Limb (tissue), 2 donors: ENCODE results near the gene OSBPL2.

Experiments
- DNase-seq, 2 donors: peaks; one replicate each; pipeline ENCODE4 v3.0.0-alpha.2; 2016; ENCODE audit errors: extremely low spot score in 2 of 2

OSBPL2 gene

DNA sequence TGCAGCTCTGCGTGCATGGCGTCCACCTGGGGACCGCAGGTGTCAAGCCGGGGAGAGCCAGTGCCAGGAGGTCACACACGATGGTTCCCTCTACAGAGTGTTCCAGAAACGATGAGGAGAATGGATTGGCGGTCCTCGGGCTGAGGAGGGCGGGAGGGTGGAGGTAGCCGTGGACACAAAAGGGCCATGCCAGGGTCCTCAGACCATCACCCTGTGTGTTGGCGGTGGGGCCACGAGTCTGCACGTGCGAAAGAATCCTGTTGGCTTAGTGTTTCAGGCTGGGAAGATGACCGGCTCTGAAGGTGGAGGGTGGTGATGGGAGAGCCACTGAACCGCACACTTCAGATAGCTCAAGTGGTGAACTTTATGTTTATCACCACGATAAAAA is 31.9 kb upstream of the OSBPL2 start:
- no peak for DNase-seq

DNA sequence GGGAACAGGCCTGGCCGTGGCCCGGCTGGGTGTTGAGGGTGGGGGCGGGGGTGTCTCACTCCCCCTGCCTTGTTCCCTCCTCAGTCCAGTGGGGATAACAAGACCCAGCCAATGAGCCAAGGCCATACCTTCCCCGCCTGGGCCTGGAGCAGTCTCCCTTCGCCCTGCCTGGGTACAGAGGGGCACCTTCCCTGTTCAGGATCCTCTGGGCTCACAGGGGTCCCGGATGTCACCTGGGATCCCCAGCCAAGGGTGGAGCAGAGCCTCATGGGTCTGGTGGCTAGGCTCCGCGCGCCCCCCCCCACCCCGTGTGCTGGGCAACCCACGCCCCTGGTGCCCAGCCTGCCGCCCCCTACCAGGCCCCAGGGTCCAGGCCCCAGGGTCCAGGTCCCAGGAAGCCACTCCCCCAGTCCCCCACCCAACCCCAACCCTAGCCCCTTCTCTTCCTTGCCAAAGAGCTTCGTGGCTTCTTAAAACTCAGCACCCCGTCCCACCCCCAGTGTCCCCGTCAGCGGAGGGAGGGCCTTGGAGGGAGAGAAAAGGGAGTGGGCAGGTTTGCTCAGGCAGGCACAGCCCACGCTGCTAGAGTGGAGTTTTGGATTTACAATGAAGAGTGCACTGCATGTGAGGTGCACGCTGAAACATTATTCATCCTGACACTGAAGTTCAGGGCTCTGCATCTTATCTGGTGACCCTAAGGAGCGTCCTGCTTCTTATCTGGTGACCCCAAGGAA is 30.1 kb upstream of the OSBPL2 start:
- no peak for DNase-seq

DNA sequence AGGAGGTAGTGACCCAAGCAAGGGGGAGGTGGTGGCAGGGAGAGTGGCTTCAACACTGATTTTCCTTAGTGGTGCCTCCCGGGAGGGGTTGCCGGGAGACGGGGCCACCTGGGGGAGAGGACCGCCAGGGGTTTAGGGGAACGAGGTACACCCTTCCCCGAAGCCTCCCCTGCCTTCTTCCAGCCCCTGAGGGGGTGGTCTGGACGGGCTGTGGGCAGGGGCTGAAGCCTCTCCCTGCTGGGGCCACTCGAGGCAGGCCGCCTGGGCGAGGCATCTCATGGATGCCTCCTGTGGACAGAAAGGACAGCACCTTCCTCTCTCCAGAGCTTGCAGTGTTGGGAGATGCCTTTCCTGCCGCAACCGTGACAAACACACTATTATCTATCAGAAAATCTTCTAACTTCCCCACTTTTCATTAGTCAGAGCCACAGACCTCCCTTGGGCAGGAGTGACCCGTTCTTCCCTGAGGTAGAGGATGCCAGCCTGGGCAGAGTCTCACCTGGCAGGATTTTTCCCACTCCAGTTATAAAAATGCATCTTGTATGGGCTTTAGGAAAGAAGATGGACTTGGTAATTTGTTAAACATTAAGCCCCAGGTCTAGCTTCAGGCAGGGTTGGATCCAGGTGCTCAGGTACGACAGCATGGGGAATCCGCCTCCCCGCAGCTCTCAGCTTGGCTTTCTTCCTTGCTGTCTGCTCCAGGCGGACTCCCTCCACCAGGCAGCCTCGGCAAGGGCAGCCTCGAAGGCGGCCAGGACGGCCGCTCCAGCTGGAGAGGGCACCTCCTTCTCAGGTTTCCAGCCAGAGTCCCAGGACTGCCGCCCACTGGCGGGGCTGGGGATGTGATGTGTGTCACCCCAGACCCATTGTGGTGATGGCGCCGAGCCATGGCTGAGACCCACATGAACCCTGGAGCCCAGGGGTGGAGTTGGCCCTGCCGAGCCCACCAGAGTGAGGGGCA is 29.2 kb upstream of the OSBPL2 start:
- DNase-seq = no peak

DNA sequence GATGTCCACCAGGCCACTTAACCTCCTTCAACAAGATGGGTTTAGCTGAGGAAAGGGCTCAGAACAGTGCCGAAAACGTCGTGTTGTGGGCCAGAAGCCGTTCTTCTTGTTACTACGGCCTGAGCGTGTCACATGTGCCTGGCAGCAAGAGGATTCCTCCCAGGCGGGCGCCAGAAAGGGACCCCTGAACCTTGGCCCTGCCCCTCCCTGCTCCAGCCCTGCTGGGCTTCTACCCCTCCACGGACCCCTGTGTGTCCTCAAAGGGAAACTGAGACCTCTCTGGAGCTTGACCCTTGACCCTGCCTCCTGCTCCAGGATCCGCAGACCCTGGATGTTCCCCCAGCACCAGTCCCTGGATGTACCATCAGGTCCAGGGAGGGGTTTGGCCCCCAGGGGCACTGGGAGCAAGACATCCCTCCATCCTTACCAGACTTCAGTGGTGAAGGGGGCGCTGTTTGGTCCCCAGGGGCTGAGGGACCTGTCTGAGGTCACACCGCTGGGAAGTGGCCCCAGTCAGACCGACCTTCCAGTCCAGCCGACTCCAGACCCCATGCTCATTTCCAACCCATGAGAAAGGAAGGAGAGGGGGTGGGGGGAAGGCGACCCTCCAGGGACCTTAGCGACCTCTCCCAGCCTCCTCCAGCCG is 28.3 kb upstream of the OSBPL2 start:
- DNase-seq = no peak

DNA sequence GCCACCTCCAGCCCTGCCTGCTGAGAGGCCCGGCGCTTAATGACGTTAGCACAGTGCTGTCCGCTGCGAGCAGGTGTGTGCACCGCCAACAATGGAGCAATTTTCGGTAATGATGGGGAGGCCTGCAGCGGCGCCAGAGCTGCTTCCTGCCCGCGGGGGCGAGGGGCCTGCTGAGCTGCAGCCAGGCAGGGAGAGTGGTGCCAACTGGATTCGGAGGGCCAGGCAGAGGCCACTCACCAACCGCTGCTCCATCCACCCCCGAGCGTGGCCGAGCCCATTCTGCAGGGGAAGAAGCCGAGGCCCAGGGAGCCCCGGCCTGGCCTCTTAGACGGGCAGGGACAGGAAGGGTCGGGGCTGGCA is 27.8 kb upstream of the OSBPL2 start:
- no peak for DNase-seq

DNA sequence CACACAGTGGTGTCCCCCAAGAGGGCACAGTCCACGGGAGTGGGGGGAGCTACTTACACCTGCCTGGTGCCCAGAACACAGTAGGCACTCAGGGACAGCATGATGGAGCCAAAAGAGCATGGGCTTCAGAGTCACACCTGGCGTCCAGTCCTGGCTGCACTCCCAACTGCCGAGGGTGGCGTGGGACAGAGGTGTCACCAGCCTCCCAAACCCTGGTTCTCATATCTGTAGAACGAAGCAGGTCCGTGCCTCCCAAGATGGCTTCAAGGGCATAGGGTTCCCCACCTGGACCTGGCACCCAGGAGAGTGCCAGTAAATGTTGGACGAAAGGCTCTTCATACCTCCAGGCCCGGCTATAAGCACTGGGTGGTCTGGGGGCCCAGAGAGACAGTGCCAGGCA is 27.1 kb upstream of the OSBPL2 start:
- no peak for DNase-seq

DNA sequence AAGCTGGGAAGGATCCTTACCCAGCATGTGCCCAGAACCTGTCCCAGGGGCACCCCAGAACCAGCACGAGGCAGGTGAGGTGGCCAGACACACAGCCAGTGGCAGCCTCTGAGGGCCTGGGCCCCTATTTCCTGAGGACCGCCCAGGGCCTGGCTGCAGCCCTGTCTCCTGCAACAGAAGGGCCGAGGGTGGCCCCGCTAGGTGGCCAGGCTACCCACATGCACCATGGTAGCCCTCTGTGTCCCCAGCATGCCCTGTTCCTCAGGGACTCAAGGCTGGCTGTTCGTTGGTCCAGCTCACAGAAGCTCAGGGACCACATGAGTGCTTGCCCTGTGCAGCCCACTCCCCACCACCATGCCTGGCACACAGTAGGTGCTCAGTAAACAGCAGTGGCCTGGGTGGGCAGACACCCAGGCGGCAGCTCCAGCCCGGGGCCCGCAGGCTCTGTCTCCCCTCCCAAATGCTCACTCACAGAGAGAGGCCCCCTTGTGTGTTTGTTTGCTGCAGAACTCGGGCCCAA is 26.5 kb upstream of the OSBPL2 start:
- no peak for DNase-seq

DNA sequence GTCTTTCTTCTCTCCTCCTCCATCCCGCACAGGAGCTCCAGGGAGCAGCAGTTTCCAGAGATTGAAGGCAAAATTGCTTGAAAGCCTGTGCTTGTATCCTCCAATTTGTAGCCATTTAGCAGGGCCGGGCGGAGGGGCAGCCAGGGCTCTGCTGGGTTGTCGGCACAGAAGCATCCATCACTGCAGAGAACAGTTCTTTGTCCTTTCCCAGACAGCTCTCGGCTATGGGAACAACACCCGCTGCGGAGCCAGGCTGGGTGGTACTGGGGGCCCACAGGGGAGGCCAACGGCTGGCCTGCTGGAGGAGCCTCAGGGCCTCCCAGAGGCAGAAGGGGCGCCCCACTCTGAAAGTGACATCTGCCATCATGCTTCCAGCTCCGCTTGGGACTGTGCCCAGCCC is 26.0 kb upstream of the OSBPL2 start:
- no peak for DNase-seq

DNA sequence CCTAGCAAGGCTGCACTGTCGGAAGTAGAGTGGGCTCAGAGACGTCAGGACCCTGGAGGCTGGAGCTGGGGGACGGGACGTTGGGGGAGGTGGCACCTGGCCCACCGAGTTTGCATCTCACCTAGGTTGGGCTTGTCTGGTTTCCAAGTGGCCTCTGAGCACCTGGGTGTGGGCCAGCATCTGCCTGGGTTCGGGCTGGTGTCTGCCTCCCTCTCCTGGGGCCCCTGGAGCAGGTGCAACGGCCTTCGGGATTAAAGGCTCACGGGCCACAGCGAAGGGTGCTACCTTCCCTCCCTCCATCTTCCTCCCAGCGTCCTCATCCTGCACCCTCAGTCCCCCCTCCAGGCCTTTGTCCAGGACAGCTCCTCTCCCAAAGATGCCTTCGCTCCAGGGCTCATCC is 24.3 kb upstream of the OSBPL2 start:
- DNase-seq = no peak

DNA sequence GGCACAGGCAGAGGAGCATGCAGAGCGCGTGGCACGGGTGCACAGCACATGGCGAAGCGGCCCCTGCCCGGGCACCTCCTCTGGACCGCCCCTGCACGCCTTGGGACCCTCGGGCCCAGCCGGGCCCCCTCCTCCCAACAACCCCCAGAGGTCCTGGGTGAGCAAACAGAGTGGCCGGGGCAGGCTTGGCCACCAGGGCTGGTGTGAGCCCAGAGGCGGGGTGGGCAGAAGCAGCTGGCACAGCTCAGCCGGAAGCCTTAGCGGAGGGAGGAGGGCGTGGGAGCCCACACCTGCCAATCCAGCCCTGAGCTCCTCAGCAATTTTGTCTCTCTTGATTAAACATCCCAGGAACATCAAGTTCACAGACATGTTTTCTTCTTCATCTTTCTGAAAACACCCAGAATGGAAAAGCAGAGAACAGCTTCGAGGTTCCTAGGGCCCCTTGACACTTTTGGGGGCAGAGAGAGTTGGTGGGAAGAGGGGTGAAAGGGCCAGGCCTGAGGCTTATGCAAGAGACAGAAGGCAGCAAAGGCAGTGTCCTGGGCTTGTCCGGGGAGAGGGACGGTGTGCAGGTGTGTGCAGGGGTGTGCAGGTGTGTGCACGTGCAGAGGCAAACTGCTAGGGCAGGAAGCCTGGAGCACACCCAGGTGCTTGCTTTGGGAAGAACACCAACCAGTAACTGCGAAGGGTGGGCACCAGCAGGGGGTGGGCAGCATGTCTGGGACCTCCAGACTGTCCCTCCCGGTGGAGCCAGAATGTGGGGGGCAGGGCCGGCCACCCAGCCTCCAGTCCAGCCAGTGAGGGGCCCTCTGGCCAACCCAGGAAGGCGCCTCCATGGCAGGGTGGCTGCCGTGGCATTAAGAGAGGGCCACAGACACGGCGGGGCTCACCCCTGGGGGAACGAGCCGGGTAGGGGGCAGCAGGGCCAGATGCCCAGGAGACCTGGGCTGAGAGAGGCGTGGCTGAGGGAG is 23.0 kb upstream of the OSBPL2 start:
- no peak for DNase-seq

DNA sequence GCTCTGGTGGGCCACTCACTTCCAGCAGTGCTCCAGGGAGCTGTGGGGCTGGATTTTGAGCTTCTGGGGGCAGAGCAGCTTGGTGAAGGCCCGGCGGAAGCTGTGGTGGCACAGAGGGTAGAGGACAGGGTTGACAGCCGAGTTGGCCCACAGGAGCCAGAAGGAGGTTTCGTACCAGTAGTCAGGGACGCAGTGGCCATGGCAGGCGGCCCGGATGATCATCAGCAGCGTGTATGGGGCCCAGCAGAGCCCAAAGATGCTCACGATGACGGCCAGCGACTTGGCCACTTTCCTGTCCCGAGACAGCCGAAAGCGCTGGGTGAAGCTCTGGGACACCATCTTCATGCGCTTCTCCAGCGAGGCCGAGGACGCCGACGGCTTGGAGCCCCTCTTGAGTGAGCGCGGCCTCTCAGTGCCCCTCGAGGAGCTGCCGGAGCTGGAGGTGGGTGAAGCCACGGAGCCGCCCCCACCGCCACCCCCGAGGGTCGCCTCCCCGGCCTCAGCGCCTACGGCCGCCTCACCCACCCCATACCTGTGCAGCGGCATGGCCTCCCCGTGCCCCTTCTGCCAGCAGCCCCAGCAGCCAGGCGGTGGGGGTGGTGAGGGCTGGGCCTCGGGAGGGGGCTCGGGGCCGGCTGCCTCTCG is 22.2 kb upstream of the OSBPL2 start:
- DNase-seq = no peak

DNA sequence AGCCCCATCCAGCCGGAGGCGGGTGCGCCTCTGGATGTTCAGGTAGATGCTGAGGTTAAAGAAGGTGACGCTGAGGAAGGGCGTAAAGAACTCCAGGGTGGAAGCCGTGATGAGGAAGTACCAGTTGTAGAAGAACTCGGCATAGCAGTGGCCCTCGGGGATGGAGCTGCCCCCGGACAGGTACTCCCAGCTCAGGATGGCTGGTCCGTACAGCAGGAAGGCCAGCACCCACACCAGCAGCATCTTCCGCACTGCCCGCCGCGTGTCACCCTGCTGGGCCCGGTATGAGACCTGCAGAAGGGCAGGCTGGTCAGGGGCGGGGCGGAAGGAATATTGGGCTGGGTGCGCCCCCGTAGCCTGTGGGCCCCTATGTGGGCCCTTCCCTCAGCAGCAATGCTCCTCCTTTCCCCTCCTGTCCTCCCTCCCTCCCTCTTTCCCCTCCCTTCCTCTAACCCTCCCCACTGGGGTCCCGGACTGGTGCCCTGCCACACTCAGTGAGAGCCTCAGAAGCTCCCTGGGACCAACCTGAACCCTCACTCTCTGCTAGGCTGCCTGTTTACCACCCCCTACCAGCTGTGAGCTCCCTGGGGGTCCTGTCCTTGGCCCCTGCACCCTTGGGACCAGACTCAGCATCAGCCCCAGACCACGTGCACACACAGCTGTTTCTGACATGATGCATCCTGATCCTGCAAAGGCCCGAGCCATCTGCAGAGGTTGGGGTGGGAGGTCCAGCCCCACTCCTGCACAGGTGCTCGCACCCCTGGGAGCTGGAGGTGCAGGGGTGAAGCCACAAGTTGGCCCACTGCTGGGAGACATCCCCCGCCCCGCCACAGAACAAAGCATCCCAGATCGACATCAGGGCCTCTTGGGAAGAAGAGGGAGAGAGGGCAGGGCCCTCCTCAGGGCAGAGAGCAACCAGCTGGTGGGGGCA is 21.4 kb upstream of the OSBPL2 start:
- DNase-seq = no peak

DNA sequence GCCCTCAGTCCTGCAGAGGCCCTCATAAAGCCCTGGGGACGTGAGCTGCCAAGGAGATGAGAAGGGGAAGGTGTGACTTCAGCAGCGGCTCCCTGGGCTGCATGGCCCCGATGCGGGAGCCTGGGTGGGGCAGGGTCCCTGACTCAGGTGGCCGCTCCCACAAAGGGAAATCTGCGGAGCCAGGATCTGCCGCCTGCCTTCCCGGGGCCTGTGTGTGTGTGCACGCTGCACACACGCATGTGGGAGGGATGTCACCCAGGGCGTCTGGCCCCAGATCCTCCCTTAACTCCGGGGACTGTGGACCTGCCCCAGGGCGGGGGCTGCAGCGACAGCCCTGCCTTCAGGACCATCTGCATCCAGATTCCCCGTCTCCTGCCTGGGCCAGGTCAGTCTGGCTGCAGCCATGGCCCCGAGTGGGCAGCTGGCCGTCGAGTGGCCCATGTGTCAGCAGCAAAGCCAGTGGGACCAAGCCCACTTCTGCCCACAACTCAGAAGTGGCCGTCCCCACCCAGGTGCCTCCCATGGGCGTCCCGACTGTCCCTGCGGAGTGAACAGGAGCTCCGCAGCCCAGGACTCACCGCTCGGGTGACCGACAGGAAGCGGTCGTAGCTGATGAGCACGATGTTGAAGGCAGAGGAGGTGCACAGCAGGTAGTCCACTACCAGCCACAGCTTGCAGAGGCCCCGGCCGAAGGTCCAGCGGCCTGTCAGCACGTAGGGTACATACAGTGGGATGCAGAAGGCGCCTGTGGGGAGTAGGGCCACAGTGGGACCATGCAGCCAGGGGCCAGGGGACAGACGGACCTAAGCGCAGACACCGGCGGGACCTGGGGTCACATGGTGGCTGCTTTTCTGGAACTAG is 20.2 kb upstream of the OSBPL2 start:
- DNase-seq = no peak

DNA sequence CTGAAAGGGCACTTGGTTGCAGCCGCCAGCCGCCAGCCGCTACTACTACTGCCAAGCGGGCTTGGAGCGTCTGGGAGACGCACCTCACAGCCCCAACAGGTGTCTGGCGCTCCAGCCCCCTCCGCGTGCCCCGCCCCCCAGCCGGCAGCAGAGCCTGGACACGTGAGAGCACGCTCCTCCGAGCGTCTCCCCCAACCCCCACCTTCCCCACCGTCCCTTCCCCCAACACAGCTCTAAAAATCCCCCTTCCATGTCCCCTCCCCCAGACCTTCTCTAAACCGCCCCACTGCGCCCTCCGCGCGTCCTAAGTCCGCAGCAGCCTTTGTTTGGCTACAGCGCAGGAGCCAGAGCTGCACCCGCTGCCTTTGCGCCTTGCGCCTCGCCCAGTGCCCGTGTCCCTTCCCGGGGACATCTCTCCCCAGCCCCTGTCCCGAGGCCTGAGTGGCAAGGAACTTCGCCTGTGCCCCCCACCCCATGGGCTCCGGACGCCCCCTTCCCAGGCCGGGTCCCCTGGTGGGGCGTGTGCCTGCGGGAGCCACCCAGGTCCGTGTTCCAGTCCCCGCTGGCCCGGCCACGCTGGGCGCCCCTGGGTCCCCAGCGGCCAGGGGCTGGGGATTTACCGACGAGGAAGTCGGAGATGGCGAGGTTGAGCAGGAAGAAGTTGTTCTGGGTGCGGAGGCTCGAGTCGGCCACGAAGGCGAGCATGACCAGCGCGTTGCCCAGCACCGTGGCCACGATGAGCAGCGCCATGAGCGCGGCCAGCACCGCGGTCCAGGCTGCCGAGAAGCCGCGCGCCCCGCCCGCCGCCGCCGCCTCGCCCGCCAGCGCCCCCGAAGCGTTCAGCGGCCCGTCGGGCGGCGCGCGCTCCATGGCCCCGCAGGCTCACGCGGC is 19.0 kb upstream of the OSBPL2 start:
- no peak for DNase-seq

DNA sequence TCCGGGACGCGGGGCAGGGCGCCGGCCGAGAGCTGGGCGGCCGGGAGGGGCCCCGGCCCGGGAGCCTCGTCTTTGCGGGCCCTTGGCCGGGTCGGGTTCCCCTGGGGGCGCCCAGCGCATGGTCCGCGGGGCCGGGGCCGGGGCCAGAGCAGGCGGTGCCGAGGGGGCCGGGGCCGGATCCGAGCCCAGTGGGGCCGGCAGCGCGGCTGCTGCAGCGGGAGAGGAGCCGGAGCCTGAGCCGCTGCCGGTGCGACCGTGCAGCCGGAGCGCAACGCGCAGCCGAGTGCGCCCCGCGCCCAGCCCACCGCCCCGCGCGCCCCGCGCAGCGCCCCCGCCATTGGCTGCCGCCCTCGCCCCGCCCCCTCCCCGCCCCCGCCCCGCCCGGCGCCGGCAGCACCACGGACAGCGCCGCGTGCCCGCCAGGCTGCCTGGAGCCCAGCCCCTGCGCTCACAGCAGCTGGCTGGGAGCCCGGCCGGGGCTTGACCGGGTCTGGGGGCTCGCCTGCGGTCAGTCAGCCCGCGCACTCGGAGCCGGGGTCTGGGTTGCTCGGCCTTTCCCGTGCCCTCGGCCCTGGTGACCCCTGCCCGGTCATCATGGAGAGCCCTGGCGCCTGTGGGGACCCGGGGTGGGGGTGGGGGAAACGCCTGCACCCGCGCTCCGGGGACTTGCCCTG is 18.2 kb upstream of the OSBPL2 start, which contains the start of gene HRH3:
HRH3 (minus strand) TSS at position 287 of the 674 bp plus-strand sequence. CDS start 308 bp downstream, outside the sequence.
- peak; percentile 43 to 88 for DNase-seq
